Chondrocyte (in vitro differentiated cells): ENCODE data around the gene MMRN2. TPM values are rescaled to one million over a fixed set of nuclear protein-coding genes. Genes with fewer than 3 reads are reported as not detected.
A peak's percentile ranks its signal among the peaks of the same experiment; 100 is the strongest.

ENCODE experiments used
- DNase-seq: peaks from one replicate; pipeline ENCODE4 v3.0.0; 2021; ENCODE audit warnings: mixed read lengths, low spot score
- H3K27ac Mint-ChIP-seq: one replicate; pipeline ENCODE4 v1.8.0; 2021; ENCODE audit warnings: mild to moderate bottlenecking, moderate library complexity, mixed read lengths; ENCODE audit not compliant: unreplicated experiment
- H3K27me3 Mint-ChIP-seq: 2 replicates; pipeline ENCODE4 v1.8.0; 2021; ENCODE audit warnings: low read depth, mixed read lengths
- H3K36me3 Mint-ChIP-seq: 2 replicates; pipeline ENCODE4 v1.8.0; 2021; ENCODE audit warnings: low read depth, mixed read lengths
- H3K4me1 Mint-ChIP-seq: 2 replicates; pipeline ENCODE4 v1.8.0; 2021; ENCODE audit warnings: low read depth, mild to moderate bottlenecking, mixed read lengths
- H3K4me3 Mint-ChIP-seq: one replicate; pipeline ENCODE4 v1.8.0; 2021; ENCODE audit warnings: mild to moderate bottlenecking, moderate library complexity, mixed read lengths; ENCODE audit not compliant: unreplicated experiment
- H3K9me3 Mint-ChIP-seq: 2 replicates; pipeline ENCODE4 v1.8.0; 2021; ENCODE audit warnings: low read depth, mixed read lengths
- CTCF ChIP-seq: fragments of 200-600 bp; sonication (generic); IDR thresholded peaks from 2 replicates; pipeline ENCODE4 v1.5.0; 2021; ENCODE audit warnings: antibody characterized with exemption, mild to moderate bottlenecking, moderate library complexity
- total RNA-seq: library from RNA; stranded (reverse); gene quantifications from 3 replicates; pipeline ENCODE4 v1.2.1, GENCODE V29; 2021

Gene MMRN2
- total RNA-seq, 1 donor from 2014 or later, result 0.40 TPM

GRCh38 chr10:86970162-86970981 is 13.0 kb upstream of the MMRN2 start:
- H3K4me1 Mint-ChIP-seq, result peaks cover 51% of the 10 kb centered on the region

GRCh38 chr10:86969421-86970041 is 12.1 kb upstream of the MMRN2 start:
- no peaks in the 10 kb centered on the region for H3K27me3 Mint-ChIP-seq
- H3K4me1 Mint-ChIP-seq, result peaks cover 46% of the 10 kb centered on the region
- no peaks in the 10 kb centered on the region for H3K36me3 Mint-ChIP-seq
- H3K27ac Mint-ChIP-seq, result peak overlapping the region; percentile 96
- H3K4me3 Mint-ChIP-seq, result peak overlapping the region; percentile 89
- no peak for TF ChIP-seq CTCF
- H3K9me3 Mint-ChIP-seq, result no peaks in the 10 kb centered on the region
- DNase-seq, result peak; percentile 59

More at GRCh38 chr10:86970162-86970981, 13.0 kb upstream of the MMRN2 start:
- peak; percentile 89 for DNase-seq
- no peak for TF ChIP-seq CTCF
- Mint-ChIP-seq H3K36me3 (no peaks in the 10 kb centered on the region), H3K4me3 (peak overlapping the region; percentile 89), H3K27ac (peak overlapping the region; percentile 96), H3K9me3 (no peaks in the 10 kb centered on the region), H3K27me3 (no peaks in the 10 kb centered on the region)

GRCh38 chr10:86968994-86969355 is 11.6 kb upstream of the MMRN2 start:
- H3K27me3 Mint-ChIP-seq, result no peaks in the 10 kb centered on the region
- no peak for DNase-seq
- H3K4me3 Mint-ChIP-seq, result no peak overlapping the region
- H3K9me3 Mint-ChIP-seq, result no peaks in the 10 kb centered on the region
- no peak for TF ChIP-seq CTCF
- no peak overlapping the region for H3K27ac Mint-ChIP-seq
- H3K36me3 Mint-ChIP-seq, result no peaks in the 10 kb centered on the region
- peaks cover 41% of the 10 kb centered on the region for H3K4me1 Mint-ChIP-seq

GRCh38 chr10:86968271-86968993 is 11.0 kb upstream of the MMRN2 start, which contains the start of gene ADIRF:
Gene ADIRF, plus strand, starts transcription at chr10:86968482. Its CDS starts 63 bp downstream, at chr10:86968545.
- Mint-ChIP-seq H3K36me3 (no peaks in the 10 kb centered on the region), H3K9me3 (no peaks in the 10 kb centered on the region), H3K4me1 (peaks cover 41% of the 10 kb centered on the region), H3K27ac (no peak within 1 kb of the TSS), H3K4me3 (no peak within 1 kb of the TSS), H3K27me3 (no peaks in the 10 kb centered on the region)
- peak; percentile 93 for DNase-seq
- TF ChIP-seq CTCF, result no peak

GRCh38 chr10:86967481-86967941 is 10.1 kb upstream of the MMRN2 start:
- H3K27ac Mint-ChIP-seq, result no peak overlapping the region

More at GRCh38 chr10:86967481-86967941, 10.1 kb upstream of the MMRN2 start:
- Mint-ChIP-seq H3K36me3 (no peaks in the 10 kb centered on the region), H3K4me3 (no peak overlapping the region), H3K27me3 (no peaks in the 10 kb centered on the region), H3K9me3 (no peaks in the 10 kb centered on the region), H3K4me1 (peaks cover 38% of the 10 kb centered on the region)
- peak; percentile 68 for DNase-seq
- TF ChIP-seq CTCF, result no peak
